ENCODE data around the gene RPS16. TPM values are rescaled to one million over a fixed set of nuclear protein-coding genes. Genes with fewer than 3 reads are reported as not detected.
A peak's percentile ranks its signal among the peaks of the same experiment; 100 is the strongest.

The RPS16 gene
- polyA plus RNA-seq, 3 donors: 689 to 2,619 (median 1,038) TPM

GRCh38 chr19:39427707-39428106 is 8.0 kb downstream of the RPS16 start:
- Histone ChIP-seq H3K4me2 (replicated peaks; ENCODE audit: extremely low read depth, low read length, poor library complexity, severe bottlenecking) (no peak overlapping the region), H3K9me3 (replicated peaks in 1 of 2; ENCODE audit: control insufficient read depth in 1 of 2, insufficient read depth in 1 of 2, low read length in 2 of 2) (no peaks in the 10 kb centered on the region), H2AFZ (ENCODE audit: insufficient read depth, low read depth, low read length, poor library complexity, severe bottlenecking) (no peak overlapping the region), H3K9ac (ENCODE audit: insufficient read depth, low read length, poor library complexity, severe bottlenecking) (no peak overlapping the region), H4K20me1 (ENCODE audit: insufficient read depth, low read length) (peaks cover 13% of the 10 kb centered on the region), H3K79me2 (ENCODE audit: insufficient read depth, low read length) (peaks cover 2% of the 10 kb centered on the region), H3K36me3 (replicated peaks in 1 of 2; ENCODE audit: control insufficient read depth in 1 of 2, insufficient read depth in 2 of 2, low read length in 2 of 2) (peaks cover 23 to 29% of the 10 kb centered on the region in 2 donors), H3K4me1 (ENCODE audit: control insufficient read depth in 1 of 2, insufficient read depth in 2 of 2, low read length in 2 of 2) (peaks cover 15 to 20% of the 10 kb centered on the region in 2 donors), H3K27ac (ENCODE audit: low read depth in 1 of 2, low read length in 2 of 2) (no peak overlapping the region), H3K27me3 (ENCODE audit: control insufficient read depth in 2 of 2, insufficient read depth in 2 of 2, low read length in 2 of 2) (peaks cover 0 to 7% of the 10 kb centered on the region in 2 donors), H3K4me3 (replicated peaks in 1 of 3; ENCODE audit: low read depth in 2 of 3, low read length in 3 of 3) (no peak overlapping the region)
- Mint-ChIP-seq H3K27me3 (ENCODE audit: low read depth in 3 of 3) (peaks cover 2 to 6% (median 4%) of the 10 kb centered on the region in 3 donors), H3K36me3 (peaks cover 19 to 24% of the 10 kb centered on the region in 2 donors), H3K4me1 (peaks cover 15% of the 10 kb centered on the region), H3K9me3 (peaks cover 0 to 2% (median 0%) of the 10 kb centered on the region in 7 donors), H3K4me3 (no peak overlapping the region), H3K27ac (peak overlapping the region in 3 of 7 donors; percentile 61 to 64 (median 63))
- intact Hi-C loops (cut with micrococcal nuclease): no loop called here
- DNase-seq: no peak
- 94% methylated on average over 5 of the region's 11 CpGs for WGBS (ENCODE audit: insufficient coverage)
- TF ChIP-seq, protein P1, sequence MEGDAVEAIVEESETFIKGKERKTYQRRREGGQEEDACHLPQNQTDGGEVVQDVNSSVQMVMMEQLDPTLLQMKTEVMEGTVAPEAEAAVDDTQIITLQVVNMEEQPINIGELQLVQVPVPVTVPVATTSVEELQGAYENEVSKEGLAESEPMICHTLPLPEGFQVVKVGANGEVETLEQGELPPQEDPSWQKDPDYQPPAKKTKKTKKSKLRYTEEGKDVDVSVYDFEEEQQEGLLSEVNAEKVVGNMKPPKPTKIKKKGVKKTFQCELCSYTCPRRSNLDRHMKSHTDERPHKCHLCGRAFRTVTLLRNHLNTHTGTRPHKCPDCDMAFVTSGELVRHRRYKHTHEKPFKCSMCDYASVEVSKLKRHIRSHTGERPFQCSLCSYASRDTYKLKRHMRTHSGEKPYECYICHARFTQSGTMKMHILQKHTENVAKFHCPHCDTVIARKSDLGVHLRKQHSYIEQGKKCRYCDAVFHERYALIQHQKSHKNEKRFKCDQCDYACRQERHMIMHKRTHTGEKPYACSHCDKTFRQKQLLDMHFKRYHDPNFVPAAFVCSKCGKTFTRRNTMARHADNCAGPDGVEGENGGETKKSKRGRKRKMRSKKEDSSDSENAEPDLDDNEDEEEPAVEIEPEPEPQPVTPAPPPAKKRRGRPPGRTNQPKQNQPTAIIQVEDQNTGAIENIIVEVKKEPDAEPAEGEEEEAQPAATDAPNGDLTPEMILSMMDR (IDR thresholded peaks at IDR 0.05): no peak

GRCh38 chr19:39426170-39426569 is 9.6 kb downstream of the RPS16 start:
- Mint-ChIP-seq H3K9me3 (peaks cover 0 to 2% (median 0%) of the 10 kb centered on the region in 7 donors), H3K4me1 (peaks cover 12% of the 10 kb centered on the region), H3K27ac (peak overlapping the region in 1 of 7 donors; percentile 37), H3K27me3 (ENCODE audit: low read depth in 3 of 3) (peaks cover 2 to 6% (median 4%) of the 10 kb centered on the region in 3 donors), H3K36me3 (peaks cover 24 to 31% of the 10 kb centered on the region in 2 donors), H3K4me3 (no peak overlapping the region)
- 87% methylated on average over 3 of the region's 5 CpGs for WGBS (ENCODE audit: insufficient coverage)
- Histone ChIP-seq H2AFZ (ENCODE audit: insufficient read depth, low read depth, low read length, poor library complexity, severe bottlenecking) (no peak overlapping the region), H3K27me3 (ENCODE audit: control insufficient read depth in 2 of 2, insufficient read depth in 2 of 2, low read length in 2 of 2) (peaks cover 0 to 7% of the 10 kb centered on the region in 2 donors), H3K27ac (ENCODE audit: low read depth in 1 of 2, low read length in 2 of 2) (no peak overlapping the region), H3K4me2 (replicated peaks; ENCODE audit: extremely low read depth, low read length, poor library complexity, severe bottlenecking) (no peak overlapping the region), H3K9me3 (replicated peaks in 1 of 2; ENCODE audit: control insufficient read depth in 1 of 2, insufficient read depth in 1 of 2, low read length in 2 of 2) (no peaks in the 10 kb centered on the region), H3K79me2 (ENCODE audit: insufficient read depth, low read length) (no peaks in the 10 kb centered on the region), H3K4me3 (replicated peaks in 1 of 3; ENCODE audit: low read depth in 2 of 3, low read length in 3 of 3) (no peak overlapping the region), H4K20me1 (ENCODE audit: insufficient read depth, low read length) (peaks cover 13% of the 10 kb centered on the region), H3K36me3 (replicated peaks in 1 of 2; ENCODE audit: control insufficient read depth in 1 of 2, insufficient read depth in 2 of 2, low read length in 2 of 2) (peaks cover 25 to 34% of the 10 kb centered on the region in 2 donors), H3K4me1 (ENCODE audit: control insufficient read depth in 1 of 2, insufficient read depth in 2 of 2, low read length in 2 of 2) (peaks cover 11 to 13% of the 10 kb centered on the region in 2 donors), H3K9ac (ENCODE audit: insufficient read depth, low read length, poor library complexity, severe bottlenecking) (no peak overlapping the region)
- no peak for DNase-seq
- intact Hi-C loops (cut with micrococcal nuclease): no loop called here
- TF ChIP-seq, protein P1 (IDR thresholded peaks at IDR 0.05): no peak
